A673 (cell line): ENCODE results near the gene ELF5. TPM values are rescaled to one million over a fixed set of nuclear protein-coding genes. Genes with fewer than 3 reads are reported as not detected.

Experiments used
- Bru-seq: library from RNA; stranded (reverse); fragments of 400-500 nt; gene quantifications from one replicate; lab custom pipeline; 2021; lab: Mats Ljungman, UMichigan
- BruChase-seq, 2 experiments: library from RNA; stranded (reverse); fragments of 400-500 nt; gene quantifications; one replicate each; lab custom pipeline; 2021; lab: Mats Ljungman, UMichigan
- BruUV-seq: library from RNA; stranded (reverse); fragments of 400-500 nt; replicated peaks from 2 replicates; lab custom pipeline; 2021; lab: Mats Ljungman, UMichigan
- CTCF ChIA-PET: fragments of 300-600 bp; sonication (Branson Sonifier 250); formaldehyde crosslinking; loops from one replicate; lab custom pipeline; 2022; ENCODE audit warnings: antibody characterized with exemption; lab: Charles Lee
- POLR2A ChIA-PET: fragments of 300-600 bp; sonication (Branson Sonifier 250); formaldehyde crosslinking; loops from one replicate; lab custom pipeline; 2022; ENCODE audit warnings: antibody characterized with exemption; ENCODE audit not compliant: low non-redundant PET; lab: Charles Lee
- DNase-seq: peaks from one replicate; pipeline ENCODE4 v3.0.0-alpha.2; 2015; ENCODE audit warnings: low spot score
- H3K27ac ChIP-seq: fragments of 200-600 bp; sonication (generic); 2 replicates; pipeline ENCODE4 v1.5.1; 2016; ENCODE audit warnings: mixed run types, low read depth, mild to moderate bottlenecking, mixed read lengths, antibody characterized with exemption, low read length; ENCODE audit not compliant: poor library complexity, severe bottlenecking
- H3K27me3 ChIP-seq: fragments of 200-600 bp; sonication (generic); replicated peaks from 2 replicates; pipeline ENCODE4 v1.6.1; 2017; ENCODE audit warnings: mixed run types, low read depth, mild to moderate bottlenecking, mixed read lengths, antibody characterized with exemption, low read length; ENCODE audit not compliant: insufficient read depth, poor library complexity
- H3K36me3 ChIP-seq: fragments of 200-600 bp; sonication (generic); 2 replicates; pipeline ENCODE4 v1.6.1; 2016; ENCODE audit warnings: mixed run types, mild to moderate bottlenecking, mixed read lengths, antibody characterized with exemption, low read length; ENCODE audit not compliant: insufficient read depth, poor library complexity, severe bottlenecking
- H3K4me1 ChIP-seq: fragments of 200-600 bp; sonication (generic); 2 replicates; pipeline ENCODE4 v1.6.1; 2017; ENCODE audit warnings: mixed run types, mild to moderate bottlenecking, mixed read lengths, antibody characterized with exemption, low read length; ENCODE audit not compliant: insufficient read depth, poor library complexity, severe bottlenecking
- H3K4me3 ChIP-seq: fragments of 200-600 bp; sonication (generic); 2 replicates; pipeline ENCODE4 v1.5.1; 2016; ENCODE audit warnings: low read depth, mixed run types, mild to moderate bottlenecking, mixed read lengths, low read length; ENCODE audit not compliant: poor library complexity, severe bottlenecking
- H3K9me3 ChIP-seq: fragments of 200-600 bp; sonication (generic); 2 replicates; pipeline ENCODE4 v1.6.1; 2016; ENCODE audit warnings: mixed run types, low read depth, mild to moderate bottlenecking, mixed read lengths, antibody characterized with exemption, low read length; ENCODE audit not compliant: poor library complexity, severe bottlenecking
- CTCF ChIP-seq: fragments of 300-800, 200-600 bp; sonication (generic); conservative IDR thresholded peaks from 2 replicates; pipeline ENCODE4 v1.5.1; 2017; ENCODE audit warnings: low read depth, mild to moderate bottlenecking, antibody characterized with exemption, low read length, moderate library complexity, mixed read lengths
- EZH2 ChIP-seq: fragments of 200-600 bp; sonication (generic); IDR thresholded peaks from 2 replicates; pipeline ENCODE4 v1.6.1; 2017; ENCODE audit warnings: borderline replicate concordance, low read depth, mild to moderate bottlenecking, mixed read lengths, antibody characterized with exemption, low read length; ENCODE audit not compliant: poor library complexity, severe bottlenecking
- intact Hi-C: fragments of 100-400 bp; cut with micrococcal nuclease; formaldehyde crosslinking; loops from one replicate; pipeline ENCODE4 v1.10.0; 2022; ENCODE audit not compliant: unreplicated experiment
- long read RNA-seq: library from polyadenylated mRNA; stranded (forward); transcript quantifications from one replicate; pipeline ENCODE4 v2.0.0, GENCODE V29; 2022
- total RNA-seq: library from RNA; stranded (reverse); gene quantifications from 2 replicates; pipeline ENCODE4 v1.2.3, GENCODE V29; 2021

The ELF5 gene
- not detected in 2 replicates for total RNA-seq
- percentile 3 among the genes with signal in this experiment for Bru-seq, nascent RNA
- BruChase-seq, experiment 1, labeled RNA remaining after a 2-hour chase, result not detected
- BruChase-seq, experiment 2, labeled RNA remaining after a 6-hour chase, result not detected
- long read RNA-seq, result 0 reads

- TF ChIP-seq CTCF (no peak), EZH2 (no peak)
- Histone ChIP-seq H3K9me3 (no peaks in the 10 kb centered on the region), H3K27me3 (peaks cover 4% of the 10 kb centered on the region), H3K4me1 (no peaks in the 10 kb centered on the region), H3K27ac (no peak within 1 kb of the TSS), H3K4me3 (no peak within 1 kb of the TSS), H3K36me3 (no peaks in the 10 kb centered on the region)
- DNase-seq, result no peak
- CTCF ChIA-PET, result interaction anchor here (0.9 to 1.3 kb wide), 4 partner anchors 9 to 72 kb away, joined by 3 to 5 read pairs (median 3); no protein-coding TSS in a partner anchor
- no TSS peak for BruUV-seq
- POLR2A ChIA-PET, result interaction anchor here (0.6 kb wide), 1 partner anchor 533 kb away, joined by 6 read pairs; no protein-coding TSS in a partner anchor
- intact Hi-C loops, result loop anchor here (1.0 to 5.0 kb wide), 3 partner anchors 377 to 898 kb away; no protein-coding TSS in a partner anchor
Measured at GRCh38 chr11:34513682-34514449, at the start of gene ELF5. TSS of gene ELF5 (minus strand) at chr11:34513794. CDS start at chr11:34505749, 8,045 bp downstream.

GRCh38 chr11:34562976-34563375, 49.4 kb upstream of the ELF5 start:
- Histone ChIP-seq H3K9me3 (no peaks in the 10 kb centered on the region), H3K4me1 (no peaks in the 10 kb centered on the region), H3K27ac (no peak overlapping the region), H3K27me3 (peaks cover 60% of the 10 kb centered on the region), H3K36me3 (no peaks in the 10 kb centered on the region), H3K4me3 (no peak overlapping the region)
- ChIA-PET POLR2A (no interaction called here), CTCF (no interaction called here)
- no peak for DNase-seq
- no peak for TF ChIP-seq CTCF
- no peak for TF ChIP-seq EZH2
- intact Hi-C loops, result no loop called here
- BruUV-seq, result no TSS peak

- no peak overlapping the region for H3K4me3 ChIP-seq
- no peaks in the 10 kb centered on the region for H3K4me1 ChIP-seq
- intact Hi-C loops, result no loop called here
- no peak for DNase-seq
- TF ChIP-seq EZH2 (no peak), CTCF (no peak)
- no TSS peak for BruUV-seq
- no peaks in the 10 kb centered on the region for H3K9me3 ChIP-seq
- CTCF ChIA-PET, result no interaction called here
- POLR2A ChIA-PET, result no interaction called here
- H3K27me3 ChIP-seq, result peaks cover 66% of the 10 kb centered on the region
- no peaks in the 10 kb centered on the region for H3K36me3 ChIP-seq
- H3K27ac ChIP-seq, result no peak overlapping the region
Measured at GRCh38 chr11:34560511-34560910, 46.9 kb upstream of the ELF5 start.
